GM12892 (cell line): ENCODE data around the gene CDK2.
"Not testable (repeated sequence)": the region's sequence is repeated elsewhere in the genome, so short reads cannot be mapped to it uniquely, and the experiment has no call there.

ENCODE experiments used
- DNase-seq: peaks from one replicate; pipeline ENCODE4 v3.0.0; 2011; ENCODE audit not compliant: insufficient read length
- FAIRE-seq: peaks from 2 replicates; lab custom pipeline; 2011; peaks lifted over from hg19 to GRCh38; lab: Jason Lieb, UNC
- POLR2A ChIP-seq: IDR thresholded peaks from 2 replicates; pipeline ENCODE4 v1.6.1; 2011; ENCODE audit warnings: low read depth, low read length, control low read depth
- POLR2AphosphoS5 ChIP-seq: IDR thresholded peaks from 2 replicates; pipeline ENCODE4 v1.6.1; 2011; ENCODE audit warnings: low read depth, low read length, control low read depth
- TAF1 ChIP-seq: IDR thresholded peaks from 2 replicates; pipeline ENCODE4 v1.6.1; 2011; ENCODE audit warnings: low read depth, mild to moderate bottlenecking, control low read depth, low read length, borderline replicate concordance

The CDK2 gene

GRCh38 chr12:55993230-55993853, 26.7 kb downstream of the CDK2 start:
- no peak for DNase-seq
- TF ChIP-seq POLR2AphosphoS5, result no peak
- TF ChIP-seq POLR2A, result no peak
- no peak for TF ChIP-seq TAF1
- FAIRE-seq, result no peak

- TF ChIP-seq POLR2A, result no peak
- no peak for DNase-seq
- FAIRE-seq, result no peak
These were observed 28.7 kb downstream of the CDK2 start for GRCh38 chr12:55995366-55995765.

- FAIRE-seq (peak; percentile 86), DNase-seq (peak; percentile 36)
- TF ChIP-seq TAF1, result no peak
- TF ChIP-seq POLR2AphosphoS5, result no peak
- TF ChIP-seq POLR2A, result no peak
These were observed 29.6 kb downstream of the CDK2 start for GRCh38 chr12:55996201-55996714.

GRCh38 chr12:55996715-55997534, 30.3 kb downstream of the CDK2 start, which contains the start of gene SUOX:
Gene SUOX, plus strand, starts transcription at chr12:55997276. Its CDS starts 4,946 bp downstream, at chr12:56002222.
- peak; percentile 95 for FAIRE-seq
- DNase-seq, result peak; percentile 94
- TF ChIP-seq TAF1 (0 out of 2 replicates have a peak, but pooled peaks have one; percentile 33), POLR2AphosphoS5 (peak; percentile 64; the same call in 1 of the 2 replicates), POLR2A (peak; percentile 66)

GRCh38 chr12:55997535-55997859, 30.9 kb downstream of the CDK2 start:
- no peak for FAIRE-seq
- DNase-seq, result no peak
- TF ChIP-seq POLR2AphosphoS5 (no peak), POLR2A (no peak), TAF1 (no peak)

GRCh38 chr12:55999522-55999921, 32.9 kb downstream of the CDK2 start:
- not testable (repeated sequence) for FAIRE-seq, DNase-seq

GRCh38 chr12:55999999-56000540, 33.4 kb downstream of the CDK2 start:
- DNase-seq, FAIRE-seq: not testable (repeated sequence)

GRCh38 chr12:56001487-56002100, 35.0 kb downstream of the CDK2 start:
- DNase-seq (no peak), FAIRE-seq (no peak)
- TF ChIP-seq TAF1, result no peak
- TF ChIP-seq POLR2AphosphoS5, result no peak
- no peak for TF ChIP-seq POLR2A

- not testable (repeated sequence) for FAIRE-seq, DNase-seq
These were observed 36.7 kb downstream of the CDK2 start for GRCh38 chr12:56003376-56003775.

- TF ChIP-seq POLR2AphosphoS5, result no peak
- no peak for TF ChIP-seq TAF1
- TF ChIP-seq POLR2A, result no peak
- FAIRE-seq (no peak), DNase-seq (no peak)
These were observed 37.6 kb downstream of the CDK2 start for GRCh38 chr12:56004211-56004610.

GRCh38 chr12:56007564-56008559, 41.2 kb downstream of the CDK2 start:
- FAIRE-seq (no peak), DNase-seq (peak; percentile 82)
- no peak for TF ChIP-seq TAF1
- TF ChIP-seq POLR2AphosphoS5, result no peak
- no peak for TF ChIP-seq POLR2A

GRCh38 chr12:56010111-56010570, 43.5 kb downstream of the CDK2 start:
- no peak for DNase-seq
- TF ChIP-seq POLR2AphosphoS5 (no peak), TAF1 (no peak), POLR2A (no peak)
- no peak for FAIRE-seq
